IMR-90 (cell line): ENCODE measurements around the gene CLEC16A. TPM values are rescaled to one million over a fixed set of nuclear protein-coding genes. Genes with fewer than 3 reads are reported as not detected.

ENCODE experiments used
- ATAC-seq: fragments of 200-7000 bp; cut with Tn5 transposase; 2 replicates; pipeline ENCODE4 v1.9.1; 2020; ENCODE audit warnings: low read depth, mild to moderate bottlenecking, moderate library complexity
- BruUV-seq: library from RNA; stranded (reverse); fragments of 400-500 nt; replicated peaks from 2 replicates; lab custom pipeline; 2021; lab: Mats Ljungman, UMichigan
- CTCF ChIA-PET: fragments of 300-600 bp; formaldehyde crosslinking; extraction: SDS; loops from one replicate; lab custom pipeline; 2021; ENCODE audit warnings: antibody characterized with exemption; lab: Yijun Ruan, JAX
- POLR2A ChIA-PET: fragments of 300-600 bp; sonication (Branson Sonifier 250); formaldehyde crosslinking; loops from one replicate; lab custom pipeline; 2022; ENCODE audit warnings: antibody characterized with exemption; ENCODE audit not compliant: unreplicated experiment; lab: Charles Lee
- DNase-seq: peaks from one replicate; pipeline ENCODE4 v3.0.0; 2013
- H2AFZ ChIP-seq: replicated peaks from 2 replicates; pipeline ENCODE3; 2013; ENCODE audit warnings: low read length, mild to moderate bottlenecking; ENCODE audit not compliant: poor library complexity
- H2AK5ac ChIP-seq: 2 replicates; pipeline ENCODE4 v1.6.1; 2013; ENCODE audit warnings: low read depth, low read length, inconsistent platforms
- H2AK9ac ChIP-seq: replicated peaks from 2 replicates; pipeline ENCODE3; 2013; ENCODE audit warnings: mild to moderate bottlenecking, low read depth, low read length, moderate library complexity; ENCODE audit not compliant: poor library complexity
- H2BK120ac ChIP-seq: 2 replicates; pipeline ENCODE4 v1.6.1; 2013; ENCODE audit warnings: low read depth, low read length, inconsistent platforms
- H2BK15ac ChIP-seq: 3 replicates; pipeline ENCODE4 v1.6.1; 2013; ENCODE audit warnings: low read depth, low read length, inconsistent platforms
- H2BK20ac ChIP-seq: 2 replicates; pipeline ENCODE4 v1.6.1; 2013; ENCODE audit warnings: low read depth, mild to moderate bottlenecking, inconsistent platforms, low read length, moderate library complexity
- H2BK5ac ChIP-seq: 2 replicates; pipeline ENCODE4 v1.6.1; 2013; ENCODE audit warnings: mild to moderate bottlenecking, low read depth, low read length, inconsistent platforms; ENCODE audit not compliant: poor library complexity, severe bottlenecking
- H3K14ac ChIP-seq: replicated peaks from 2 replicates; pipeline ENCODE4 v1.6.1; 2013; ENCODE audit warnings: low read depth, low read length, inconsistent platforms
- H3K18ac ChIP-seq: 2 replicates; pipeline ENCODE4 v1.6.1; 2013; ENCODE audit warnings: low read depth, low read length, control low read depth
- H3K23ac ChIP-seq: 2 replicates; pipeline ENCODE4 v1.6.1; 2013; ENCODE audit warnings: low read depth, low read length, inconsistent platforms
- H3K27ac ChIP-seq: 2 replicates; pipeline ENCODE4 v1.5.1; 2013; ENCODE audit warnings: mild to moderate bottlenecking, control low read depth, low read length; ENCODE audit not compliant: insufficient read depth
- H3K27me3 ChIP-seq: 2 replicates; pipeline ENCODE4 v1.6.1; 2013; ENCODE audit warnings: low read length; ENCODE audit not compliant: control insufficient read depth, insufficient read depth
- H3K36me3 ChIP-seq: 2 replicates; pipeline ENCODE4 v1.6.1; 2013; ENCODE audit warnings: low read length, mixed read lengths; ENCODE audit not compliant: control insufficient read depth, insufficient read depth
- H3K4ac ChIP-seq: 2 replicates; pipeline ENCODE4 v1.6.1; 2013; ENCODE audit warnings: low read depth, low read length, inconsistent platforms
- H3K4me1 ChIP-seq: 2 replicates; pipeline ENCODE4 v1.6.1; 2013; ENCODE audit warnings: low read length, mixed read lengths; ENCODE audit not compliant: control insufficient read depth, insufficient read depth
- H3K4me2 ChIP-seq: 2 replicates; pipeline ENCODE4 v1.6.1; 2013; ENCODE audit warnings: low read depth, mild to moderate bottlenecking, control low read depth, low read length, moderate library complexity
- H3K4me3 ChIP-seq: 2 replicates; pipeline ENCODE4 v1.5.1; 2013; ENCODE audit warnings: low read depth, mild to moderate bottlenecking, control low read depth, low read length, moderate library complexity; ENCODE audit not compliant: insufficient read depth
- H3K56ac ChIP-seq: 2 replicates; pipeline ENCODE4 v1.6.1; 2013; ENCODE audit warnings: low read length, inconsistent platforms; ENCODE audit not compliant: insufficient read depth; ENCODE audit errors: extremely low read depth
- H3K79me1 ChIP-seq, 2 experiments: 2 replicates each; pipeline ENCODE4 v1.6.1; 2013; ENCODE audit warnings: low read length in 2 of 2, inconsistent platforms in 1 of 2, low read depth in 1 of 2
- H3K9ac ChIP-seq: 2 replicates; pipeline ENCODE4 v1.6.1; 2013; ENCODE audit warnings: low read depth, low read length, control low read depth
- H3K9me1 ChIP-seq: 2 replicates; pipeline ENCODE4 v1.6.1; 2013; ENCODE audit warnings: low read length, inconsistent platforms; ENCODE audit not compliant: insufficient read depth
- H3K9me3 ChIP-seq: 2 replicates; pipeline ENCODE4 v1.6.1; 2013; ENCODE audit warnings: low read length; ENCODE audit not compliant: control insufficient read depth, insufficient read depth
- H4K20me1 ChIP-seq: 2 replicates; pipeline ENCODE4 v1.6.1; 2013; ENCODE audit warnings: low read length, inconsistent platforms; ENCODE audit not compliant: insufficient read depth
- H4K5ac ChIP-seq: 2 replicates; pipeline ENCODE4 v1.6.1; 2013; ENCODE audit warnings: mild to moderate bottlenecking, low read depth, low read length, control low read depth
- H4K8ac ChIP-seq, 2 experiments: 2 replicates each; pipeline ENCODE4 v1.6.1; 2013; ENCODE audit warnings: low read depth in 2 of 2, low read length in 2 of 2, control low read depth in 1 of 2, inconsistent platforms in 1 of 2
- H4K91ac ChIP-seq: 2 replicates; pipeline ENCODE4 v1.6.1; 2013; ENCODE audit warnings: low read depth, low read length, inconsistent platforms; ENCODE audit not compliant: insufficient read depth
- BHLHE40 ChIP-seq: fragments of 150-350 bp; IDR thresholded peaks from 2 replicates; pipeline ENCODE4 v1.6.1; 2016; ENCODE audit warnings: mild to moderate bottlenecking, low read depth, low read length
- CEBPB ChIP-seq: IDR thresholded peaks from 2 replicates; pipeline ENCODE4 v1.6.1; 2012; ENCODE audit warnings: low read depth, low read length, improper control_type of control experiment
- MAZ ChIP-seq: IDR thresholded peaks from 2 replicates; pipeline ENCODE4 v1.6.1; 2012; ENCODE audit warnings: low read depth, mild to moderate bottlenecking, low read length, improper control_type of control experiment, moderate library complexity, borderline replicate concordance
- MXI1 ChIP-seq: IDR thresholded peaks from 2 replicates; pipeline ENCODE4 v1.6.1; 2012; ENCODE audit warnings: low read depth, mild to moderate bottlenecking, low read length, moderate library complexity, borderline replicate concordance
- POLR2A ChIP-seq: IDR thresholded peaks from 2 replicates; pipeline ENCODE4 v1.6.1; 2012; ENCODE audit warnings: mild to moderate bottlenecking, low read depth, low read length
- RAD21 ChIP-seq: IDR thresholded peaks from 2 replicates; pipeline ENCODE4 v1.6.1; 2012; ENCODE audit warnings: low read length, improper control_type of control experiment
- RCOR1 ChIP-seq: IDR thresholded peaks from 2 replicates; pipeline ENCODE4 v1.6.1; 2012; ENCODE audit warnings: mild to moderate bottlenecking, low read length, improper control_type of control experiment; ENCODE audit not compliant: insufficient replicate concordance
- SMC3 ChIP-seq: fragments of 150-350 bp; IDR thresholded peaks from 2 replicates; pipeline ENCODE4 v1.6.1; 2016; ENCODE audit warnings: low read depth, mild to moderate bottlenecking, antibody characterized with exemption, low read length, moderate library complexity
- USF2 ChIP-seq: fragments of 150-350 bp; IDR thresholded peaks from 2 replicates; pipeline ENCODE4 v1.6.1; 2017; ENCODE audit warnings: mild to moderate bottlenecking, antibody characterized with exemption, low read length, low read depth
- WGBS, 2 experiments: methylation state at CpG; one replicate each; pipeline versions ENCODE4 v1.1.5 to v1.1.7; 2013; ENCODE audit warnings: missing lambda C conversion rate in 2 of 2; ENCODE audit not compliant: insufficient read length in 1 of 2; ENCODE audit errors: extremely low coverage in 2 of 2; 5-methylcytosine and 5-hydroxymethylcytosine counted together
- dilution Hi-C: fragments of 300-500 bp; cut with HindIII; formaldehyde crosslinking; loops from one replicate; pipeline ENCODE4 v1.14.3; 2018; ENCODE audit warnings: low sequenced_read_pairs; ENCODE audit not compliant: unreplicated experiment
- in situ Hi-C: fragments of 300-500 bp; cut with MboI; formaldehyde crosslinking; loops from 3 replicates; pipeline ENCODE4 v1.14.3; 2019; ENCODE audit warnings: low sequenced_read_pairs, inconsistent platforms, mixed read lengths
- intact Hi-C: fragments of 100-400 bp; cut with micrococcal nuclease; formaldehyde crosslinking; loops from 2 replicates; pipeline ENCODE4 v1.10.0; 2022
- polyA plus RNA-seq, 3 experiments: library from polyadenylated mRNA; depleted of rRNA; stranded (reverse); fragments of >200 nt; gene quantifications; 2 replicates each; pipeline ENCODE4 v1.2.3, GENCODE V29; 2012; ENCODE audit warnings: low replicate concordance in 1 of 3
- total RNA-seq: library from RNA; depleted of rRNA; stranded (reverse); fragments of >200 nt; gene quantifications from 2 replicates; pipeline ENCODE4 v1.2.3, GENCODE V29; 2012

CLEC16A gene
- total and polyA plus RNA-seq, 2 of the 4 experiments (the other 2 are of a cell fraction), result 15.9 to 16.5 TPM

GRCh38 chr16:10933865-10934264 is 10.5 kb upstream of the CLEC16A start:
- H4K5ac ChIP-seq, result no peak overlapping the region
- POLR2A ChIA-PET, result no interaction called here
- no peak overlapping the region for H4K8ac ChIP-seq
- no TSS peak for BruUV-seq
- no peak overlapping the region for H2AK9ac ChIP-seq
- intact Hi-C loops, result no loop called here
- H2AFZ ChIP-seq, result no peak overlapping the region
- no peak overlapping the region for H2BK120ac ChIP-seq
- dilution Hi-C loops, result no loop called here
- H3K23ac ChIP-seq, result no peak overlapping the region
- H3K4ac ChIP-seq, result no peak overlapping the region
- peaks cover 27% of the 10 kb centered on the region for H3K36me3 ChIP-seq
- CTCF ChIA-PET, result no interaction called here
- H3K27ac ChIP-seq, result no peak overlapping the region
- no peak overlapping the region for H3K18ac ChIP-seq
- H2BK15ac ChIP-seq, result no peak overlapping the region
- TF ChIP-seq RCOR1, result no peak
- no peak for TF ChIP-seq POLR2A
- TF ChIP-seq CEBPB, result no peak
- no peak for TF ChIP-seq MAZ
- TF ChIP-seq USF2, result no peak
- no peak for TF ChIP-seq SMC3
- TF ChIP-seq BHLHE40, result no peak
- TF ChIP-seq MXI1, result no peak
- TF ChIP-seq RAD21, result no peak
- no peak overlapping the region for H2BK5ac ChIP-seq
- H3K56ac ChIP-seq, result no peak overlapping the region
- no peak for ATAC-seq
- no peak overlapping the region for H2AK5ac ChIP-seq
- H3K9ac ChIP-seq, result no peak overlapping the region
- peaks cover 33 to 84% of the 10 kb centered on the region in 2 experiments for H3K79me1 ChIP-seq
- H4K91ac ChIP-seq, result no peak overlapping the region
- H3K27me3 ChIP-seq, result no peaks in the 10 kb centered on the region
- no peaks in the 10 kb centered on the region for H3K9me3 ChIP-seq
- peaks cover 85% of the 10 kb centered on the region for H4K20me1 ChIP-seq
- H3K4me3 ChIP-seq, result no peak overlapping the region
- H3K4me2 ChIP-seq, result no peak overlapping the region
- no peak for DNase-seq
- H3K4me1 ChIP-seq, result peaks cover 8% of the 10 kb centered on the region
- in situ Hi-C loops, result loop anchor here (25.0 kb wide), 1 partner anchor 1822 kb away; no protein-coding TSS in a partner anchor
- H3K14ac ChIP-seq, result no peak overlapping the region
- H3K9me1 ChIP-seq, result peaks cover 21% of the 10 kb centered on the region
- WGBS, 2 experiments, result 96% methylated on average over 8 of the region's 8 CpGs; no CpG with 5 or more reads in 1 of the 2 experiments
- H2BK20ac ChIP-seq, result no peak overlapping the region
